Spleen (tissue), 11 donors: ENCODE results near the gene SIK1. TPM values are rescaled to one million over a fixed set of nuclear protein-coding genes. Genes with fewer than 3 reads are reported as not detected.
A peak's percentile ranks its signal among the peaks of the same experiment; 100 is the strongest.

Experiments
- DNase-seq: peaks from one replicate; pipeline ENCODE4 v3.0.0-alpha.2; 2020
- H3K27ac ChIP-seq, 8 donors: fragments of 200-600 bp; sonication (generic) in 7 of 8; 1 replicate in 4 of 8; 2 replicates in 4 of 8; pipeline versions ENCODE4 v1.5.0 to v1.8.0; 2016 to 2021; ENCODE audit warnings: inconsistent platforms in 4 of 8, mild to moderate bottlenecking in 4 of 8, moderate library complexity in 1 of 8
- H3K27me3 ChIP-seq, 7 donors: fragments of 200-600 bp; sonication (generic) in 6 of 7; replicated peaks in 1 of 7; 1 replicate in 4 of 7; 2 replicates in 3 of 7; pipeline versions ENCODE4 v1.5.0 to v1.8.0; 2016 to 2021; ENCODE audit warnings: inconsistent platforms in 3 of 7, mild to moderate bottlenecking in 1 of 7
- H3K36me3 ChIP-seq, 6 donors: fragments of 200-600 bp; sonication (generic) in 5 of 6; 1 replicate in 4 of 6; 2 replicates in 2 of 6; pipeline versions ENCODE4 v1.5.0 to v1.8.0; 2016 to 2021; ENCODE audit warnings: inconsistent platforms in 2 of 6
- H3K4me1 ChIP-seq, 6 donors: fragments of 200-600 bp; sonication (generic) in 5 of 6; 1 replicate in 3 of 6; 2 replicates in 3 of 6; pipeline versions ENCODE4 v1.5.0 to v1.8.0; 2016 to 2021; ENCODE audit warnings: inconsistent platforms in 3 of 6
- H3K4me3 ChIP-seq, 8 donors: fragments of 200-600 bp; sonication (generic) in 7 of 8; 1 replicate in 4 of 8; 2 replicates in 4 of 8; pipeline versions ENCODE4 v1.5.0 to v1.8.0; 2016 to 2021; ENCODE audit warnings: inconsistent platforms in 4 of 8, mild to moderate bottlenecking in 4 of 8, moderate library complexity in 2 of 8
- H3K9me3 ChIP-seq, 8 donors: fragments of 200-600 bp; sonication (generic) in 7 of 8; 1 replicate in 4 of 8; 2 replicates in 4 of 8; pipeline versions ENCODE4 v1.5.0 to v1.8.0; 2016 to 2021; ENCODE audit warnings: inconsistent platforms in 4 of 8
- CTCF ChIP-seq, 11 experiments: fragments of 200-600 bp in 7 of 11; fragments of 450-650 bp in 4 of 11; sonication (generic) in 4 of 11; IDR thresholded peaks in 8 of 11; conservative IDR thresholded peaks in 3 of 11; 1 replicate in 7 of 11; 2 replicates in 4 of 11; pipeline versions ENCODE4 v1.4.0 to v1.8.0; 2016 to 2021; ENCODE audit warnings: antibody characterized with exemption in 11 of 11, inconsistent platforms in 4 of 11, mild to moderate bottlenecking in 1 of 11
- POLR2A ChIP-seq, 3 donors: fragments of 450-650 bp; IDR thresholded peaks; one replicate each; pipeline ENCODE4 v1.5.1; 2017; ENCODE audit warnings: antibody characterized with exemption in 3 of 3, mild to moderate bottlenecking in 1 of 3
- POLR2AphosphoS5 ChIP-seq, 3 donors: sonication (generic); formaldehyde crosslinking; IDR thresholded peaks; one replicate each; pipeline ENCODE4 v1.5.1; 2017; ENCODE audit warnings: antibody characterized with exemption in 3 of 3
- WGBS, 5 donors: extraction: QIAGEN DNeasy Blood & Tissue Kit in 3 of 5; methylation state at CpG; one replicate each; pipeline versions ENCODE4 v1.1.5 to v1.1.7; 2013 to 2018; 5-methylcytosine and 5-hydroxymethylcytosine counted together
- intact Hi-C: fragments of 100-400 bp; cut with DNase I; formaldehyde crosslinking; loops from one replicate; pipeline ENCODE4 v1.15.0; 2023; ENCODE audit warnings: low total_unique reads
- polyA plus RNA-seq, 3 donors: library from polyadenylated mRNA; stranded (reverse); fragments of 200-250 nt; gene quantifications; one replicate each; pipeline ENCODE4 v1.2.1, GENCODE V29; 2013
- total RNA-seq, 7 donors: library from RNA; depleted of rRNA in 3 of 7; stranded (reverse); fragments of >200 nt in 3 of 7; fragmentation: NEBNext Ultra II Directional in 4 of 7; extraction: Animal tissue kit (Norgen Biotek cat#: 25700) in 4 of 7; gene quantifications; one replicate each; pipeline versions ENCODE4 v1.1.0 to v1.2.1, GENCODE V29; 2016 to 2021
- donor health status: healthy with polysubstance abuse.
- donor health status: DM: no; HTN: no; CAD: no; lungs with moderate emphysema.
- donor health status: DM: no; HTN: no; CAD: no.
- donor health status: Bipolar disorder and iron deficiency.
- donor health status: healthy.
- donor health status: DM: no; HTN: no; CAD: no.
- donor health status: DM: yes; HTN: yes; CAD: no.

The SIK1 gene
- total and polyA plus RNA-seq, 10 donors: 0.48 to 43.9 (median 12.2) TPM

GRCh38 chr21:43370888-43371570, 55.9 kb downstream of the SIK1 start:
- Histone ChIP-seq H3K9me3 (no peaks in the 10 kb centered on the region), H3K27ac (no peak overlapping the region), H3K27me3 (no peaks in the 10 kb centered on the region), H3K36me3 (no peaks in the 10 kb centered on the region), H3K4me1 (peaks cover 6 to 37% (median 20%) of the 10 kb centered on the region in 6 donors), H3K4me3 (no peak overlapping the region)
- DNase-seq: no peak
- 64 to 86% (median 80%) methylated on average over 2 of the region's 2 CpGs for WGBS, 5 donors
- no peak for TF ChIP-seq POLR2AphosphoS5 (IDR thresholded peaks at IDR 0.05)
- no peak for TF ChIP-seq POLR2A (IDR thresholded peaks at IDR 0.05)
- no peak for TF ChIP-seq CTCF (IDR thresholded peaks at IDR 0.05 in 8 of 11, conservative IDR thresholded peaks at IDR 0.05 in 3 of 11)
- intact Hi-C loops: no loop called here

- no peak for DNase-seq
- H3K27ac ChIP-seq: peak overlapping the region in 1 of 8 donors; percentile 11
- H3K36me3 ChIP-seq: no peaks in the 10 kb centered on the region
- no peaks in the 10 kb centered on the region for H3K27me3 ChIP-seq
- intact Hi-C loops: no loop called here
- no peaks in the 10 kb centered on the region for H3K9me3 ChIP-seq
- 79 to 89% (median 83%) methylated on average over 20 of the region's 20 CpGs for WGBS, 5 donors
- TF ChIP-seq CTCF (IDR thresholded peaks at IDR 0.05 in 8 of 11, conservative IDR thresholded peaks at IDR 0.05 in 3 of 11) (no peak), POLR2AphosphoS5 (IDR thresholded peaks at IDR 0.05) (peak in 1 of 3 donors; percentile 49), POLR2A (IDR thresholded peaks at IDR 0.05) (no peak)
- no peak overlapping the region for H3K4me3 ChIP-seq
- H3K4me1 ChIP-seq: peaks cover 10 to 43% (median 24%) of the 10 kb centered on the region in 6 donors
Measured at GRCh38 chr21:43370091-43370658, 56.8 kb downstream of the SIK1 start.

GRCh38 chr21:43369596-43370090, 57.3 kb downstream of the SIK1 start:
- no peak overlapping the region for H3K4me3 ChIP-seq
- H3K4me1 ChIP-seq: peaks cover 14 to 48% (median 28%) of the 10 kb centered on the region in 6 donors
- peak overlapping the region in 1 of 8 donors; percentile 11 for H3K27ac ChIP-seq
- no peaks in the 10 kb centered on the region for H3K9me3 ChIP-seq
- intact Hi-C loops: no loop called here
- DNase-seq: no peak
- no peaks in the 10 kb centered on the region for H3K27me3 ChIP-seq
- WGBS, 5 donors: 83 to 88% (median 85%) methylated on average over 14 to 18 of the region's 18 CpGs
- TF ChIP-seq POLR2AphosphoS5 (IDR thresholded peaks at IDR 0.05) (no peak), CTCF (IDR thresholded peaks at IDR 0.05 in 8 of 11, conservative IDR thresholded peaks at IDR 0.05 in 3 of 11) (no peak), POLR2A (IDR thresholded peaks at IDR 0.05) (no peak)
- no peaks in the 10 kb centered on the region for H3K36me3 ChIP-seq

GRCh38 chr21:43369124-43369523, 57.8 kb downstream of the SIK1 start:
- intact Hi-C loops: no loop called here

More at GRCh38 chr21:43369124-43369523, 57.8 kb downstream of the SIK1 start:
- Histone ChIP-seq H3K27ac (no peak overlapping the region), H3K4me3 (no peak overlapping the region), H3K9me3 (no peaks in the 10 kb centered on the region), H3K36me3 (no peaks in the 10 kb centered on the region), H3K4me1 (peaks cover 17 to 54% (median 31%) of the 10 kb centered on the region in 6 donors), H3K27me3 (no peaks in the 10 kb centered on the region)
- DNase-seq: no peak
- 63 to 83% (median 71%) methylated on average over 14 of the region's 14 CpGs for WGBS, 5 donors
- TF ChIP-seq POLR2AphosphoS5 (IDR thresholded peaks at IDR 0.05): peak in 2 of 3 donors; percentile 41 to 49
- no peak for TF ChIP-seq POLR2A (IDR thresholded peaks at IDR 0.05)
- TF ChIP-seq CTCF (IDR thresholded peaks at IDR 0.05 in 8 of 11, conservative IDR thresholded peaks at IDR 0.05 in 3 of 11): no peak
